Right ventricle myocardium inferior (tissue), 1 donor: ENCODE measurements around the gene CAMSAP1. TPM values are rescaled to one million over a fixed set of nuclear protein-coding genes. Genes with fewer than 3 reads are reported as not detected.

Experiments
- ATAC-seq: fragments of 200-7000 bp; cut with Tn5 transposase; one replicate; pipeline ENCODE4 v1.9.1; 2020; ENCODE audit warnings: mild to moderate bottlenecking, moderate library complexity
- DNase-seq: peaks from one replicate; pipeline ENCODE4 v3.0.0; 2021; ENCODE audit errors: missing footprints
- intact Hi-C: fragments of 100-400 bp; cut with DNase I; formaldehyde crosslinking; loops from one replicate; pipeline ENCODE4 v1.11.0; 2022
- total RNA-seq: library from RNA; stranded (reverse); fragmentation: NEBNext Ultra II Directional; extraction: Animal tissue kit (Norgen Biotek cat#: 25700); gene quantifications from one replicate; pipeline ENCODE4 v1.2.1, GENCODE V29; 2021
- donor health status: DM: no; HTN: yes; CAD: no; lungs with severe emphysema.

The CAMSAP1 gene
- total RNA-seq, 1 donor from 2014 or later: 17.6 TPM

DNA sequence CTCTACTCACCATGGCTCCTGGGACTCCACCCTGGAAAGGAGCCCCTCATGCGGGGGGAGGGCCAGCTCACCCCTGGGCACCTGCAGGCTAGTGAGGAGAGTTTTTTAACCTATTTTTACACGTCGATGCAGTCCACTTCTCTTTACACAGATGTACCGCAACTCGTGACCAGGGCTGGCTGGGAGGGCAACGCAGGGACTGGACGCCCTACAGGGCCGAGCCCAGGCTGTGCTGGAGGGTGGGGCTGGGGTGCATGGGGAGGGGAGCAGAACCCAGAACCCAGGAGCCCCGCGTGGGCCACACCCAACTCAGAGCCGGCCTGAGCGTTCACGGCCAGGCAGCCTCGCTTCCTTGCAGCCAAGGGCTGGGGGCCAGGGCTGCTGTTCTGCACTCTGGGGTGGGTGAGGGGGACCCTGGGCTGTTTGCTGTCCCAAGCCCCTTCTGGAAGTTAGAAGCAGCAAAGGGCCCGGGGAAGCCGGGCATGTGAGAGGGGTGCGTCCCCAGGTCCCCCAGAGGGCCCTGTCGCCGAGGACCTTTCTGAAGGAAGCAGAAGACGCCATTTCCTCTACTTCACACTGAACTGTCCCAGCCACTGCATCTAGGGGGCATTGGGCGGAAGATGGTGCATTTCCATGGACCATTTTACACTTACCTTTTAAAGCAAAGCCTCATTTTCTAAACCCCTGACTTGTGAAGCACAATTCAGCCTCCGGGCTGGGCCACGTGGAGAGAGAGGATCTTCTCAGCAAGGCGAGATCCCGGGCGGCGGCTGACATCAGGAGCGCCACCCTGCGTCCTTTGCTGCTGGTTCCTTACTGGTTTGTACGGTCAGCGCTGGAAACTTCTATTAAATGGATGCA lies 114.8 kb downstream of the CAMSAP1 start:
- intact Hi-C loops: no loop called here
- ATAC-seq (no peak), DNase-seq (no peak)

DNA sequence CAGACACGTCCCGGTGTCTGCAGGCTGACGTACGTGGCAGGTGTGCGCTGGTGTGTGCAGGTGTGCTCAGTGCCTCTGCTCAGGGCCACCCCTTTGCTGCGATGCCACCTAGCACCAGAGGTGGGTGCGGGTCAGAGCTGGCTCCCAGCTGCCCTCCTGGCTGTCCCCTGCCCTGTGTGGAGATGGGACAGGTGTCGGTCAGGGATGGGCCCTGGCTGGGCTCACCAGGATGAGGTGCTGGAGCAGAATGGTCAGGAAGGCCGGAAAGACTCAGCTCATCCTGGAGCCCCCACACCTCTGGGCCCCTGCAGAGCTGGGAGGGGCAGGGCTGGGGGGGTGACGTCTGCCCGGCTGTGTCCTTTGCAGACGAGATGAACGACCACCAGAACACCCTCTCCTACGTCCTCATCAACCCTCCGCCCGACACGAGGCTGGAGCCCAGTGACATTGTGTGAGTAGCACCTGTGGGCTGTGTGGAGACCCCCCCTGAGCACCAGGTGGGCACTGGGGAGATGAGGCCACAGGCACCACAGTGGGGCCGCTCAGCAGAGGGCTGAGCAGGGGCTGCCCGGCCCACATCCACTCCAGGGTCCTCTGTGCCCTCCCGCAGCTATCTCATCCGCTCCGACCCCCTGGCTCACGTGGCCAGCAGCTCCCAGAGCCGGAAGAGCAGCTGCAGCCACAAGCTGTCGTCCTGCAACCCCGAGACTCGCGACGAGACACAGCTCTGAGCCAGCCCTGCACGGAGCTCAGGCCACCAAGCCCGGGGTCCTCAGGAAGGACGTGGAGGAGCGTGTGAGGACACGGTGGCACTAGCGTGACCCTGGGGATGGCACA lies 115.7 kb downstream of the CAMSAP1 start:
- no peak for ATAC-seq
- intact Hi-C loops: no loop called here
- no peak for DNase-seq

DNA sequence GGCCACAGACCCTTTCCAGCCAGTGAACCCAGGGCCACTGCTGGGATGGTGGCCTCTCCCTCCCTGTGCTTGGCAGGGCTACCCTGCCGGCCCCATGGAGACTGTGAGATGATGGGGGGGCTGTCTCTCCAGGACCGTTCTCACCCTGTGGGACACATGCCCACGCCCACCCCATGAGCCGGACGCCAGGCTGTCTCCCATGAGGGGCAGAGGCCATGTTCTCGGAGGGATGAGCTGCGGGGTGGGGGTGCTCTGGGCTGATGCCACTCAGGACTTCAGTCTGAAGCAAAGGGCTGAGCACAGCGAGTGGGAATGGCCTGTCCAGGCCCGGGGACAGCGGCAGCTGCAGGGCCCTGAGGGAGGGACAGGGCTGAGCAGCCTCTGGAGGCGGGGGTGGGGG lies 116.5 kb downstream of the CAMSAP1 start:
- ATAC-seq (no peak), DNase-seq (no peak)
- intact Hi-C loops: no loop called here

DNA sequence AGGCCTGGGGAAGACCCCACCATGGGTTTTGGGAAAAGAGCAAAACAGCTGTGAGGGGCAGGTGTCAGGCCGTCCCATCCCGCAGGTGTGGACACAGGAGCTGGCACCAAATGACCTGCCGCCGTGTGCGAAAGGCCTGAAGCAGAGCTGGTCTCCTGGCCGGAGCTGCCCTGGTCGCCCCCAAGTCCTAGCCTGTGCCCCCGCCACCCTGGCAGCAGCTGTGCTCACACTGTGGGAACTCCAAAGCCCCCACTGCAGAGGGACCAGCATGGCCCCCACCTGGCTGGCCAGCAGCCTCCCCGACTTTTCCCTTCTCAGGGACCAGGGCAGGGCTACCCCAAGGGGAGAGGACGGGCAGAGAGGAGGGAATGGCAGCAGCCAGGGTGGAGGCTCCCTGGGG lies 117.0 kb downstream of the CAMSAP1 start:
- intact Hi-C loops: no loop called here
- no peak for ATAC-seq
- no peak for DNase-seq

DNA sequence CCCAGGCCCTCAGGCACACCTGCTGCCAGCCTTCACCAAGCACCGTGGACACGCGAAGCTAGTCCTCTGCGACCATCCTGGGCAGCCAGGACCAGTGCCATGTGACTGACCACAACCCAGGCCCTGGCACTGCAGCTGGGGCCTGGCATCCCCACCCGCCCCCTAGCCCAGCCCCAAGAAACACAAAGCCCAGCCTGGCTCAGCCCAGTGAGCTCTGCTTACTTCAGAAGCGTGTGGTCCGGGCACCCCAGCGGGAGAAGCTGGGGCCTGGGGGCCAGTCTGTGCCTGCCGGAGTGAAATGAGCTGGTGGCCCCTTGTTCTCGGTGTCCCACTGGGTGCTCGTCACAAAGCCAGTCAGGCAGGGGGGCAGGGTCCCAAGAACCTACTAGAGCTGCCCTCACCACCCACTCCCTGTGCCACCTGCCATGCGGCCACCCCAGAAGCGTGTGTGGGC lies 117.5 kb downstream of the CAMSAP1 start:
- intact Hi-C loops: loop anchor here (2.0 kb wide), 1 partner anchor 45 kb away; no protein-coding TSS in a partner anchor
- ATAC-seq (no peak), DNase-seq (no peak)

- ATAC-seq: no peak
- intact Hi-C loops: loop anchor here (2.0 kb wide), 1 partner anchor 44 kb away; no protein-coding TSS in a partner anchor
- no peak for DNase-seq
These were observed 118.6 kb downstream of the CAMSAP1 start for GRCh38 chr9:135788576-135789300.

- DNase-seq (no peak), ATAC-seq (no peak)
- intact Hi-C loops: loop anchor here (2.0 kb wide), 1 partner anchor 43 kb away; no protein-coding TSS in a partner anchor
These were observed 119.4 kb downstream of the CAMSAP1 start for GRCh38 chr9:135787776-135788575.

- no peak for DNase-seq
- intact Hi-C loops: no loop called here
- no peak for ATAC-seq
These were observed 120.0 kb downstream of the CAMSAP1 start for GRCh38 chr9:135787317-135787716.

DNA sequence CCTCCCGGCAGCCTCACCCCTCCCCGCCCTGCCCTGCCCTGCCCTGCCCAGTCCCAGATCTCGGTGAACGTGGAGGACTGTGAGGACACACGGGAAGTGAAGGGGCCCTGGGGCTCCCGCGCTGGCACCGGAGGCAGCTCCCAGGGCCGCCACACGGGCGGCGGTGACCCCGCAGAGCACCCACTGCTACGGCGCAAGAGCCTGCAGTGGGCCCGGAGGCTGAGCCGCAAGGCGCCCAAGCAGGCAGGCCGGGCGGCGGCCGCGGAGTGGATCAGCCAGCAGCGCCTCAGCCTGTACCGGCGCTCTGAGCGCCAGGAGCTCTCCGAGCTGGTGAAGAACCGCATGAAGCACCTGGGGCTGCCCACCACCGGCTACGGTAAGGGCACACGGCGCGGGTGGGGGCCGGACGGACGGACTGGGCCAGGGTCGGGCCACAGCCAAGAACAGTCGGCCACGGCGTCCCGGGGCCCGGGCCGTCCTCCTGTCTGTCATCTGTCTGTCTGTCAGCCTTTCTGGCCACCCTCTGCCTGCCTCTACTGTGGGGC lies 121.1 kb downstream of the CAMSAP1 start:
- DNase-seq: no peak
- intact Hi-C loops: no loop called here
- no peak for ATAC-seq

DNA sequence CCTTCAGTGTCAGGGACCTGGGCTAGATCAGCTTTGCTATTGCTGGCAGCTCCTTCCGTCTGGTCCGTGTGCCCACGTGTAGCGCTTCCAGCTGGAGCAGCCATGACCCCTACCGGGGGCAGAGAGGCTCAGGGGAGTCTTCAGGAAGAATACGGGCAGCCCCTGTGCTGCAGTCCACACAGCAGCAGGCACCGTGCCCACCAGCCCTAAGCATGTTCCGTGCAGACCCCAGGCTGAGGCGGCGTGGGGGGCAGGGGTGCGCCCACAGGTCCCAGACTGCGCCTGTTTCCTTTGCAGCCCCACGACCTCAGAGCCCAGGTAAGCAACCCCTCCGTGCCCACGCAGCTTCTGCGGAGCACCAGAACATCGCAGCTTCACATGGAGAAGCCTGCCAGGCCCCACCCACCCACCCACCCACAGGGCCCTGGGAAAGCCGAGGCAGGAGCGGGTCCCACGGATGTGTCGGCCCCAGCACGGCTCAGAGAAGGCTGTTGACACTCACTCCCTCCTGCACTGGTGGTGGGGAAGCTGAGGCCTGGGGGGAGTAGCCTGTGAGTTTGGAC lies 122.3 kb downstream of the CAMSAP1 start:
- intact Hi-C loops: no loop called here
- ATAC-seq (no peak), DNase-seq (no peak)

DNA sequence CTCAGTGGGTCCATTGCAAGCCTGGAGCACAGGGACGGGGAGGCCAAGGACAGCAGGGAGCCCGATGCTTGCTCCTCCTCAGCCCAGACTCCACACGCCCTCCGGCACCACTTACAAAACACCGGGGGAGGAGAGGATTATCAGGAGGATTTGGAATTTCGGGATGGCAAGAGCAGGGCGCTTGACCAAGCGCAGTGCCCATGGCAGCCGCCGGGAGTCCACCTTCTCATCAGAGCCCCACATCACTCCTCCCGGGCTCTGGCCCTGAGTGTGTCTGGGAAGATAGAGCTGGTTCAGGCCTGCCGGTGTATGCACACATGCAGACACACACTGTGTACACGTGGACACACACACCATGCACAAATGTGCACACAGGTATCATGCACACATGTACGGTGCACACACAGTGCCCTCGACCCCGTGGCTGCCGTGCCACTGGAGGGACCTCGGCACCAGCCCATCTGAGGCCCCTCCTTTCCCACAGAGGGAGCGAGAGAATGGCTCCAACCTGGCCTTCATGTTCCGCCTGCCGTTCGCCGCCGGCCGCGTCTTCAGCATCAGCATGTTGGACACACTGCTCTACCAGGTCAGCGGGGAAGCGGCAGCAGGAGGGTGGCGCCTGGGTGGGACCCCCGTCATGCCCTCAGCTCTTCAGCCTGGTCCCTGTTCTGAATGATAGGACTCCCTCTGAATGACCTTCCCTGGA lies 123.7 kb downstream of the CAMSAP1 start:
- ATAC-seq (no peak), DNase-seq (no peak)
- intact Hi-C loops: no loop called here

DNA sequence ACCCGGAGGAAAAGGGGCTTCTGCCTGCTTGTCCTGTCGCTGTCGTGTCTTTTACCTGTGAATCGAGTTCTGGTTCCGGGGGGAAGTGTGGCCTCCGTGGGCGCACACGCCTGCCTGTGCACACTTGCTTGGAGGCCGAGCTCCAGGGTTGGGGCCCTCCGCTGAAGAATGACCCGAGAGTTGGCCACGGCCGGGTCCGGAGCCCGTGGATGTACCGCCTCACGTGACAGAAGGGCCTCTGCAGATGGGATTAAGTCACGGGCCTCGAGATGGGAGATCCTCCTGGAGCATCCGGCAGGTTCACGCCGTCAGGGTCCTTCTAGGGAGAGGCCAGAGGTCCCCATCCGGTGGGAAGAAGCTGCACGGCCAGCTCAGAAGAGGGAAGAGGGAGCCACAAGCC lies 124.4 kb downstream of the CAMSAP1 start:
- intact Hi-C loops: no loop called here
- no peak for ATAC-seq
- no peak for DNase-seq

- intact Hi-C loops: no loop called here
- DNase-seq: no peak
- no peak for ATAC-seq
These were observed 126.7 kb downstream of the CAMSAP1 start for GRCh38 chr9:135780626-135781025.

GRCh38 chr9:135780086-135780485 lies 127.3 kb downstream of the CAMSAP1 start:
- intact Hi-C loops: no loop called here
- DNase-seq: no peak
- ATAC-seq: no peak

GRCh38 chr9:135779571-135779970 lies 127.8 kb downstream of the CAMSAP1 start:
- no peak for ATAC-seq

GRCh38 chr9:135778421-135778820 lies 128.9 kb downstream of the CAMSAP1 start:
- no peak for ATAC-seq
- intact Hi-C loops: no loop called here
- DNase-seq: no peak

More at GRCh38 chr9:135779571-135779970, 127.8 kb downstream of the CAMSAP1 start:
- intact Hi-C loops: no loop called here
- no peak for DNase-seq

- DNase-seq: no peak
- no peak for ATAC-seq
- intact Hi-C loops: no loop called here
These were observed 129.6 kb downstream of the CAMSAP1 start for GRCh38 chr9:135777623-135778177.
